Ishikawa (cell line): Measurements from ENCODE around the gene SDHB.
A peak's percentile ranks its signal among the peaks of the same experiment; 100 is the strongest.

Experiments
- CEBPB ChIP-seq: IDR thresholded peaks from 2 replicates; pipeline ENCODE4 v1.6.1; 2012
- CREB1 ChIP-seq: IDR thresholded peaks from 2 replicates; pipeline ENCODE4 v1.6.1; 2012; ENCODE audit warnings: low read depth
- EGR1 ChIP-seq: IDR thresholded peaks from 2 replicates; pipeline ENCODE4 v1.6.1; 2012
- EP300 ChIP-seq: IDR thresholded peaks from 2 replicates; pipeline ENCODE4 v1.6.1; 2012; ENCODE audit warnings: borderline replicate concordance
- FOXM1 ChIP-seq: IDR thresholded peaks from 2 replicates; pipeline ENCODE4 v1.6.1; 2012; ENCODE audit warnings: low read depth, borderline replicate concordance
- MAX ChIP-seq: IDR thresholded peaks from 2 replicates; pipeline ENCODE4 v1.6.1; 2012
- NFIC ChIP-seq: IDR thresholded peaks from 2 replicates; pipeline ENCODE4 v1.6.1; 2012
- RAD21 ChIP-seq: IDR thresholded peaks from 2 replicates; pipeline ENCODE4 v1.6.1; 2012; ENCODE audit warnings: low read depth
- REST ChIP-seq: IDR thresholded peaks from 2 replicates; pipeline ENCODE4 v1.6.1; 2012; ENCODE audit warnings: low read depth, mild to moderate bottlenecking
- TAF1 ChIP-seq: IDR thresholded peaks from 2 replicates; pipeline ENCODE4 v1.6.1; 2012; ENCODE audit warnings: low read depth, mild to moderate bottlenecking
- TEAD4 ChIP-seq: IDR thresholded peaks from 2 replicates; pipeline ENCODE4 v1.6.1; 2012
- USF1 ChIP-seq: IDR thresholded peaks from 2 replicates; pipeline ENCODE4 v1.6.1; 2012
- YY1 ChIP-seq: IDR thresholded peaks from 2 replicates; pipeline ENCODE4 v1.6.1; 2012; ENCODE audit warnings: low read depth
- ZBTB7A ChIP-seq: IDR thresholded peaks from 2 replicates; pipeline ENCODE4 v1.6.1; 2012; ENCODE audit warnings: low read depth

Gene SDHB

GRCh38 chr1:17061486-17061885 is 7.7 kb upstream of the SDHB start:
- TF ChIP-seq USF1 = 0 out of 2 replicates have a peak, but pooled peaks have one; percentile 32
- no peak for TF ChIP-seq ZBTB7A
- no peak for TF ChIP-seq RAD21
- no peak for TF ChIP-seq TEAD4
- TF ChIP-seq EP300 = no peak
- TF ChIP-seq CREB1 = no peak

GRCh38 chr1:17060306-17060749 is 6.5 kb upstream of the SDHB start:
- TF ChIP-seq NFIC (no peak), EGR1 (no peak), USF1 (no peak), CREB1 (no peak), EP300 (no peak), RAD21 (no peak), TAF1 (no peak), TEAD4 (no peak)

GRCh38 chr1:17059391-17060305 is 5.8 kb upstream of the SDHB start:
- TF ChIP-seq YY1 (0 out of 2 replicates have a peak, but pooled peaks have one; percentile 52), REST (no peak), RAD21 (peak; percentile 97)

GRCh38 chr1:17056551-17056950 is 2.7 kb upstream of the SDHB start:
- TF ChIP-seq CEBPB = no peak
- no peak for TF ChIP-seq USF1
- TF ChIP-seq EP300 = no peak
- no peak for TF ChIP-seq TEAD4
- no peak for TF ChIP-seq ZBTB7A
- TF ChIP-seq TAF1 = no peak
- no peak for TF ChIP-seq YY1
- no peak for TF ChIP-seq FOXM1
- TF ChIP-seq RAD21 = no peak
- no peak for TF ChIP-seq NFIC
- TF ChIP-seq MAX = no peak

GRCh38 chr1:17055801-17056200 is 2.0 kb upstream of the SDHB start:
- TF ChIP-seq EGR1 (no peak), FOXM1 (no peak), TEAD4 (no peak)

- TF ChIP-seq USF1 = peak; percentile 14; the same call in 1 of the 2 replicates
- no peak for TF ChIP-seq REST
- no peak for TF ChIP-seq FOXM1
These were observed 647 bp downstream of the SDHB start for GRCh38 chr1:17053086-17053684.
